OCI-LY7 (cell line): ENCODE results near the gene SPOP.

Experiments
- EZH2phosphoT487 ChIP-seq: fragments of 200-600 bp; sonication (generic); IDR thresholded peaks from 2 replicates; pipeline ENCODE4 v1.6.1; 2018; ENCODE audit warnings: low read depth, borderline replicate concordance, mild to moderate bottlenecking, mixed run types, antibody characterized with exemption, low read length, moderate library complexity, mixed read lengths
- TF ChIP-seq, protein P1 (sequence below): fragments of 200-600 bp; sonication (generic); conservative IDR thresholded peaks from 2 replicates; pipeline ENCODE4 v1.5.1; 2014; ENCODE audit warnings: mild to moderate bottlenecking, antibody characterized with exemption, low read length, moderate library complexity, mixed read lengths

DNA sequence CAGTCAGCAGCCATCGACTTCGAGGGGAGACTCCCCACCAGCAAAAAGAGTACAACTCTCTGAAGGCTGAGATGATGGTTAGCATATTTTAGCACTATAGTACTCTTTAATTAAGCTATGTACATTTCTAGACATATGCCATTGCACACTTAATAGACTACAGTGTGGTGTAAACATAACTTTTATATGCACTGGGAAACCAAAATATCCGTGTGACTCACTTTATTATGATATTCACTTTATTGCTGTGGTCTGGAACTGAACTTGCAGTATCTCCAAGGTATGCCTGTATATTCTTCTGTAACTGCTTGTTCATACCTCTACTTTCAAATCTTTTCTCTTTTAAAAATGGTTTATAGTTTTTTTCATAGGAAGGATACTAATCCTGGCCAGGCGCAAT lies 113.3 kb downstream of the SPOP start:
- TF ChIP-seq, protein P1, sequence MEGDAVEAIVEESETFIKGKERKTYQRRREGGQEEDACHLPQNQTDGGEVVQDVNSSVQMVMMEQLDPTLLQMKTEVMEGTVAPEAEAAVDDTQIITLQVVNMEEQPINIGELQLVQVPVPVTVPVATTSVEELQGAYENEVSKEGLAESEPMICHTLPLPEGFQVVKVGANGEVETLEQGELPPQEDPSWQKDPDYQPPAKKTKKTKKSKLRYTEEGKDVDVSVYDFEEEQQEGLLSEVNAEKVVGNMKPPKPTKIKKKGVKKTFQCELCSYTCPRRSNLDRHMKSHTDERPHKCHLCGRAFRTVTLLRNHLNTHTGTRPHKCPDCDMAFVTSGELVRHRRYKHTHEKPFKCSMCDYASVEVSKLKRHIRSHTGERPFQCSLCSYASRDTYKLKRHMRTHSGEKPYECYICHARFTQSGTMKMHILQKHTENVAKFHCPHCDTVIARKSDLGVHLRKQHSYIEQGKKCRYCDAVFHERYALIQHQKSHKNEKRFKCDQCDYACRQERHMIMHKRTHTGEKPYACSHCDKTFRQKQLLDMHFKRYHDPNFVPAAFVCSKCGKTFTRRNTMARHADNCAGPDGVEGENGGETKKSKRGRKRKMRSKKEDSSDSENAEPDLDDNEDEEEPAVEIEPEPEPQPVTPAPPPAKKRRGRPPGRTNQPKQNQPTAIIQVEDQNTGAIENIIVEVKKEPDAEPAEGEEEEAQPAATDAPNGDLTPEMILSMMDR, result no peak
- no peak for TF ChIP-seq EZH2phosphoT487
